Testis (tissue), 3 donors: Measurements from ENCODE around the gene TWIST2. TPM values are rescaled to one million over a fixed set of nuclear protein-coding genes. Genes with fewer than 3 reads are reported as not detected.

ENCODE experiments used
- DNase-seq: peaks from one replicate; pipeline ENCODE4 v3.0.0-alpha.2; 2019
- H3K27ac ChIP-seq, 2 donors: fragments of 200-600 bp; sonication (generic); one replicate each; pipeline ENCODE4 v1.5.1; 2019
- H3K27me3 ChIP-seq: fragments of 200-600 bp; sonication (generic); one replicate; pipeline ENCODE4 v1.5.1; 2019
- H3K36me3 ChIP-seq: fragments of 200-600 bp; sonication (generic); one replicate; pipeline ENCODE4 v1.5.1; 2017; ENCODE audit warnings: low read depth; ENCODE audit errors: missing control alignments
- H3K4me1 ChIP-seq: fragments of 200-600 bp; sonication (generic); one replicate; pipeline ENCODE4 v1.5.1; 2019
- H3K4me3 ChIP-seq, 2 donors: fragments of 200-600 bp; sonication (generic); one replicate each; pipeline ENCODE4 v1.5.1; 2017 to 2019
- H3K9me3 ChIP-seq: fragments of 200-600 bp; sonication (generic); one replicate; pipeline ENCODE4 v1.5.1; 2017
- POLR2A ChIP-seq: fragments of 450-650 bp; IDR thresholded peaks from one replicate; pipeline ENCODE4 v1.6.1; 2017; ENCODE audit warnings: antibody characterized with exemption, mild to moderate bottlenecking, moderate library complexity
- WGBS, 2 donors: methylation state at CpG; one replicate each; pipeline ENCODE4 v1.1.5; 2018; 5-methylcytosine and 5-hydroxymethylcytosine counted together
- intact Hi-C: fragments of 100-400 bp; cut with DNase I; formaldehyde crosslinking; loops from one replicate; pipeline ENCODE4 v1.15.1; 2023; ENCODE audit warnings: low total_unique reads
- polyA plus RNA-seq: library from polyadenylated mRNA; stranded (reverse); fragments of 350-450 nt; fragmentation: Illumina TruSeq; extraction: RNeasy Lipid Tissue Mini Kit (QIAGEN cat#74804); gene quantifications from one replicate; pipeline ENCODE4 v1.2.3, GENCODE V29; 2014; ENCODE audit warnings: low read depth, low replicate concordance; ENCODE audit not compliant: insufficient read depth
- total RNA-seq, 2 donors: library from RNA; depleted of rRNA; stranded (reverse); fragments of >200 nt; gene quantifications; one replicate each; pipeline ENCODE4 v1.2.3, GENCODE V29; 2016
- TF ChIP-seq, protein P1 (sequence below), 3 experiments: fragments of 450-650 bp in 2 of 3; fragments of 200-600 bp in 1 of 3; sonication (generic) in 1 of 3; IDR thresholded peaks; one replicate each; pipeline ENCODE4 v1.5.1; 2016 to 2019; ENCODE audit warnings: antibody characterized with exemption in 3 of 3, mild to moderate bottlenecking in 2 of 3, moderate library complexity in 1 of 3

The TWIST2 gene
- total and polyA plus RNA-seq, 3 donors from 2014 or later: 5.0 to 11.3 (median 10.3) TPM

DNA sequence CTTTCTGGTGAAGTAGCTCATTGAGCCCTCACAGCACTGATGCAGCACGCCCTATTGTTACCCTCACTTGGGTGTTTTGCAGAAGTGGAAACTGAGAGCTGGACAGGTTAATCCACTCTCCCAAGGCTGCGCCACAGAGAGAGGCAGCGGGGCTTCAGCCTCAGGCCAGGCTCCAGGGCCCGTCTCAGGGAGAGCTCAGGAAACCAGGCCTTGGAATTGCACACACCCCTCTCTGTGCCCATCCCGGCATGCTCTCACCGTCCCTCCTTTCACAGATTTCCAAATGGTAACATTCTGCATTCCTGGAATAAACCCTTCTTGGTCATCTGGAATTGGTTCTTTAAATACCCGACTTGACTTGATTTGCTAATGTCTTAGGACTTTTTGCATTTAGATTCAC lies 51.5 kb downstream of the TWIST2 start:
- Histone ChIP-seq H3K27ac (no peak overlapping the region), H3K9me3 (no peaks in the 10 kb centered on the region), H3K27me3 (no peaks in the 10 kb centered on the region), H3K4me3 (no peak overlapping the region), H3K4me1 (peaks cover 3% of the 10 kb centered on the region), H3K36me3 (no peaks in the 10 kb centered on the region)
- 77 to 78% methylated on average over 7 of the region's 7 CpGs for WGBS, 2 donors
- TF ChIP-seq, protein P1, sequence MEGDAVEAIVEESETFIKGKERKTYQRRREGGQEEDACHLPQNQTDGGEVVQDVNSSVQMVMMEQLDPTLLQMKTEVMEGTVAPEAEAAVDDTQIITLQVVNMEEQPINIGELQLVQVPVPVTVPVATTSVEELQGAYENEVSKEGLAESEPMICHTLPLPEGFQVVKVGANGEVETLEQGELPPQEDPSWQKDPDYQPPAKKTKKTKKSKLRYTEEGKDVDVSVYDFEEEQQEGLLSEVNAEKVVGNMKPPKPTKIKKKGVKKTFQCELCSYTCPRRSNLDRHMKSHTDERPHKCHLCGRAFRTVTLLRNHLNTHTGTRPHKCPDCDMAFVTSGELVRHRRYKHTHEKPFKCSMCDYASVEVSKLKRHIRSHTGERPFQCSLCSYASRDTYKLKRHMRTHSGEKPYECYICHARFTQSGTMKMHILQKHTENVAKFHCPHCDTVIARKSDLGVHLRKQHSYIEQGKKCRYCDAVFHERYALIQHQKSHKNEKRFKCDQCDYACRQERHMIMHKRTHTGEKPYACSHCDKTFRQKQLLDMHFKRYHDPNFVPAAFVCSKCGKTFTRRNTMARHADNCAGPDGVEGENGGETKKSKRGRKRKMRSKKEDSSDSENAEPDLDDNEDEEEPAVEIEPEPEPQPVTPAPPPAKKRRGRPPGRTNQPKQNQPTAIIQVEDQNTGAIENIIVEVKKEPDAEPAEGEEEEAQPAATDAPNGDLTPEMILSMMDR (IDR thresholded peaks at IDR 0.05): no peak
- TF ChIP-seq POLR2A: no peak
- DNase-seq: no peak
- intact Hi-C loops: no loop called here

DNA sequence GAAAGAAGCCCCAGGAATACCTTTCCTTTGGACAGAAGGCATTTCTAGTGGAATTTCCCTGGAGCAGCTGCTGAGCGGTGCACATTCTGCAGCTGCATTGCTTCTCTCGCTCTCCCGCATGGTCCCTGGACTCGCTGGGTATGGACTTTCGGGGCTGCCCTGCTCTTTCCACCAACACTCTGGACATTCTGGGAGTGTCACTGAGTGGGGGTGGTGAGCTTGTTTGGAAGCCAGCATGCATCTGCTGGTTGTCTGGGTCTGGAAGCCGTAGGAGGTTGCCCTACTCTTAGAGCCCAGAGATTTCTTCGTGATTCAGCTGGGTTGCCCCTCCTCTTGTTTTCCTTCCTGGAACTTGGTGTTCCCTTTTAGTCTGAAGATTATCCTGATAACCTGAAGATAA lies 52.6 kb downstream of the TWIST2 start:
- WGBS, 2 donors: 42 to 79% methylated on average over 7 of the region's 7 CpGs
- Histone ChIP-seq H3K9me3 (no peaks in the 10 kb centered on the region), H3K36me3 (no peaks in the 10 kb centered on the region), H3K27ac (no peak overlapping the region), H3K27me3 (no peaks in the 10 kb centered on the region), H3K4me1 (peaks cover under 1% of the 10 kb centered on the region), H3K4me3 (no peak overlapping the region)
- no peak for TF ChIP-seq POLR2A
- TF ChIP-seq, protein P1 (IDR thresholded peaks at IDR 0.05): no peak
- intact Hi-C loops: no loop called here
- DNase-seq: no peak

DNA sequence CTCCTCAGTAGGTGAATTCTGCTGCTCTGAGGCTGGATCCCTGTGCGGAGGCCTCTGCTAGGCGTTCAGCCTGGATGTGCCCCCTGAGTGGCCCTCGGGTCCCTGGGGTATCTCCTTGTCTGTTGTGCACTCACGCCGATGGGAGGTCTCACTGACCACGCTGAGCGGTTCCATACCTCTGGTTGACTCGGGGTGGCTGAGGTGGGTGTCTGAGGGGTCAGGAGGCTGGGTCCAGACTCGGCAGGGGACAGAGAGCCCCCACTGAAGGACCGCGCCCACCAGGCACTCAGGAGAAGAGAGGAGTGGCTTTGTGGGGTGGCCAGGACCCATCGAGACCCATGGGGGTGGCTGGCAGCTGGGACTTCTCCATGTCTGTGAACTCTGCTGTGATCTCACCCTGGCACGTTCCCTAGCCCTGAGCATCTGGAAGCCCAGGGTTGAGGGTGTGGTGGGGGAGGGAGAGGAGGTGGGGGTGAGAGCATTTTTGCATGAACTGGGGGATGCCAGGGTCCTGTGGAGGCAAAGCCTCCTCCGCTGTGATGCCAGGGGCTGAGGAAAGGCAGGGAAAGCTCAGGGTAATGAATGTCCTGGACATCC lies 53.7 kb downstream of the TWIST2 start:
- no peaks in the 10 kb centered on the region for H3K9me3 ChIP-seq
- 87 to 88% methylated on average over 9 to 14 of the region's 14 CpGs for WGBS, 2 donors
- intact Hi-C loops: no loop called here
- no peak overlapping the region for H3K27ac ChIP-seq
- H3K36me3 ChIP-seq: no peaks in the 10 kb centered on the region
- no peaks in the 10 kb centered on the region for H3K4me1 ChIP-seq
- H3K4me3 ChIP-seq: no peak overlapping the region
- no peaks in the 10 kb centered on the region for H3K27me3 ChIP-seq
- no peak for DNase-seq
- TF ChIP-seq, protein P1 (IDR thresholded peaks at IDR 0.05): no peak
- no peak for TF ChIP-seq POLR2A

DNA sequence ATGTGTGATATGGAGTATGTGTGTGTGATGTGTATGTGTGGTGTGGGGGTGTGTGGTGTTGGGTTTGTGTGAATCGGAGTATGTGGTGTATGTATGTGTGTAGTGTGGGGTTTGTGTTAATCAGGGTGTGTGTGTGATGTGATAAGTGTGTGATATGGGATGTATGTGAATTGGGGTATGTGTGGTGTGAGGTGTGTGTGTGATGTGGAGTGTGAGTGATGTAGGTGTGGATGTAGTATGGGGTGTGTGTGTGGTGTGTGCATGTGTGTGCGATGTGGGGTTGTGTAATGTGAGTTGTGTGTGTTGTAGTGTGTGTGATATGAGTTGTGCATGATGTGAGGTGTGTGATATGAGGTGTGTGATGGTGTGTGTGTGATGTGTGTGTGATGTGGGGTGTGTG lies 54.4 kb downstream of the TWIST2 start:
- TF ChIP-seq, protein P1 (IDR thresholded peaks at IDR 0.05): no peak
- no peak for TF ChIP-seq POLR2A
- no peak for DNase-seq
- H3K4me1 ChIP-seq: no peaks in the 10 kb centered on the region
- intact Hi-C loops: no loop called here
- H3K36me3 ChIP-seq: no peaks in the 10 kb centered on the region
- H3K9me3 ChIP-seq: no peaks in the 10 kb centered on the region
- H3K4me3 ChIP-seq: no peak overlapping the region
- H3K27me3 ChIP-seq: no peaks in the 10 kb centered on the region
- 80 to 83% methylated on average over 2 of the region's 2 CpGs for WGBS, 2 donors
- no peak overlapping the region for H3K27ac ChIP-seq

DNA sequence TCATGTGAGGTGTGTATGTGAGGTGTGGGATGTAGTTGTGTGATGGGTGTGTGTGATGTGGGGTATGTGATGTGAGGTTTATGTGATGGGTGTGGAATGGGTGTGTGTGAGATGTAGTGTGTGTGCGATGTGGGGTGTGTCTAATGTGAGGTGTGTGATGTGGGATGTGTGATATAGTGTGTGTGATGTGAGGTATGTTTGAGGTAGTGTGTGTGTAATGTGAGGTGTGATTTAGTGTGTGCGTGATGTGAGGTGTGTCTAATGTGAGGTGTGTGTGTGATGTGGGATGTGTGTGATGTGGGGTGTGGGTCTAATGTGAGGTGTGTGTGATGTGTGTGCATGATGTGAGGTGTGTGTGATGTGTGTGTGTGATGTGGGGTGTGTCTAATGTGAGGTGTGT lies 55.3 kb downstream of the TWIST2 start:
- no peak for TF ChIP-seq POLR2A
- TF ChIP-seq, protein P1 (IDR thresholded peaks at IDR 0.05): no peak
- no peaks in the 10 kb centered on the region for H3K36me3 ChIP-seq
- no peak overlapping the region for H3K27ac ChIP-seq
- intact Hi-C loops: no loop called here
- WGBS, 2 donors: 74 to 84% methylated on average over 2 of the region's 2 CpGs
- DNase-seq: no peak
- H3K27me3 ChIP-seq: no peaks in the 10 kb centered on the region
- no peaks in the 10 kb centered on the region for H3K9me3 ChIP-seq
- H3K4me1 ChIP-seq: no peaks in the 10 kb centered on the region
- H3K4me3 ChIP-seq: no peak overlapping the region
